BLaER1 (cell line): Measurements from ENCODE around the gene SIX1.
A peak's percentile ranks its signal among the peaks of the same experiment; 100 is the strongest.

Experiments used
- H3K27ac ChIP-seq: shearing (Covaris generic); formaldehyde crosslinking; 2 replicates; pipeline ENCODE4 v1.8.1; 2022
- H3K27me3 ChIP-seq: shearing (Covaris generic); formaldehyde crosslinking; 2 replicates; pipeline ENCODE4 v1.8.1; 2022
- H3K36me3 ChIP-seq: shearing (Covaris generic); formaldehyde crosslinking; 2 replicates; pipeline ENCODE4 v1.8.1; 2022
- H3K4me1 ChIP-seq: shearing (Covaris generic); formaldehyde crosslinking; 2 replicates; pipeline ENCODE4 v1.8.1; 2022
- H3K4me2 ChIP-seq: shearing (Covaris generic); formaldehyde crosslinking; 2 replicates; pipeline ENCODE4 v1.8.1; 2022
- H3K4me3 ChIP-seq: shearing (Covaris generic); formaldehyde crosslinking; 2 replicates; pipeline ENCODE4 v1.8.1; 2022
- H3K9ac ChIP-seq: shearing (Covaris generic); formaldehyde crosslinking; 2 replicates; pipeline ENCODE4 v1.8.1; 2022
- H3K9me3 ChIP-seq: shearing (Covaris generic); formaldehyde crosslinking; 2 replicates; pipeline ENCODE4 v1.8.1; 2022
- H4K20me1 ChIP-seq: shearing (Covaris generic); formaldehyde crosslinking; 2 replicates; pipeline ENCODE4 v1.8.1; 2022
- Cebpa-rat ChIP-seq: shearing (Covaris generic); IDR thresholded peaks from 2 replicates; pipeline ENCODE4 v1.8.1; 2022

Gene SIX1

GRCh38 chr14:60642270-60643140, 6.8 kb downstream of the SIX1 start:
- Histone ChIP-seq H3K27ac (no peak overlapping the region), H3K9me3 (peaks cover 44% of the 10 kb centered on the region), H3K9ac (no peak overlapping the region), H3K4me3 (no peak overlapping the region), H3K4me1 (no peaks in the 10 kb centered on the region), H3K4me2 (no peak overlapping the region), H3K27me3 (peaks cover 78% of the 10 kb centered on the region), H3K36me3 (no peaks in the 10 kb centered on the region), H4K20me1 (0 out of 2 replicates have a peak, but pooled peaks cover 7% of the 10 kb centered on the region)
- TF ChIP-seq Cebpa-rat: no peak

- no peak for TF ChIP-seq Cebpa-rat
- Histone ChIP-seq H3K4me2 (no peak overlapping the region), H3K27me3 (peaks cover 75% of the 10 kb centered on the region), H3K9me3 (peaks cover 44% of the 10 kb centered on the region), H3K4me1 (no peaks in the 10 kb centered on the region), H3K9ac (no peak overlapping the region), H4K20me1 (0 out of 2 replicates have a peak, but pooled peaks cover under 1% of the 10 kb centered on the region), H3K27ac (no peak overlapping the region), H3K4me3 (no peak overlapping the region), H3K36me3 (no peaks in the 10 kb centered on the region)
Observed at GRCh38 chr14:60641742-60642269, 7.5 kb downstream of the SIX1 start.

GRCh38 chr14:60640859-60641741, 8.2 kb downstream of the SIX1 start:
- H3K4me1 ChIP-seq: no peaks in the 10 kb centered on the region

GRCh38 chr14:60639674-60640073, 9.6 kb downstream of the SIX1 start:
- Histone ChIP-seq H3K36me3 (no peaks in the 10 kb centered on the region), H3K9ac (no peak overlapping the region), H3K4me1 (no peaks in the 10 kb centered on the region), H4K20me1 (no peaks in the 10 kb centered on the region), H3K4me2 (no peak overlapping the region), H3K4me3 (no peak overlapping the region), H3K9me3 (peaks cover 45% of the 10 kb centered on the region), H3K27me3 (peaks cover 53% of the 10 kb centered on the region), H3K27ac (no peak overlapping the region)
- no peak for TF ChIP-seq Cebpa-rat

More at GRCh38 chr14:60640859-60641741, 8.2 kb downstream of the SIX1 start:
- H3K4me2 ChIP-seq: no peak overlapping the region
- no peaks in the 10 kb centered on the region for H4K20me1 ChIP-seq
- TF ChIP-seq Cebpa-rat: no peak
- no peak overlapping the region for H3K27ac ChIP-seq
- peaks cover 68% of the 10 kb centered on the region for H3K27me3 ChIP-seq
- no peak overlapping the region for H3K4me3 ChIP-seq
- H3K9me3 ChIP-seq: peaks cover 45% of the 10 kb centered on the region
- H3K9ac ChIP-seq: no peak overlapping the region
- H3K36me3 ChIP-seq: no peaks in the 10 kb centered on the region

GRCh38 chr14:60637479-60638315, 11.6 kb downstream of the SIX1 start:
- peaks cover 34% of the 10 kb centered on the region for H3K27me3 ChIP-seq
- no peak overlapping the region for H3K27ac ChIP-seq
- peaks cover 31% of the 10 kb centered on the region for H3K9me3 ChIP-seq
- no peaks in the 10 kb centered on the region for H4K20me1 ChIP-seq
- peaks cover 4% of the 10 kb centered on the region for H3K4me1 ChIP-seq
- no peak overlapping the region for H3K4me3 ChIP-seq
- no peak overlapping the region for H3K9ac ChIP-seq
- no peak for TF ChIP-seq Cebpa-rat
- H3K4me2 ChIP-seq: no peak overlapping the region
- H3K36me3 ChIP-seq: no peaks in the 10 kb centered on the region

GRCh38 chr14:60636879-60637478, 12.3 kb downstream of the SIX1 start:
- no peaks in the 10 kb centered on the region for H4K20me1 ChIP-seq
- no peak overlapping the region for H3K4me3 ChIP-seq
- peaks cover 24% of the 10 kb centered on the region for H3K9me3 ChIP-seq
- peaks cover 26% of the 10 kb centered on the region for H3K27me3 ChIP-seq
- no peaks in the 10 kb centered on the region for H3K36me3 ChIP-seq
- TF ChIP-seq Cebpa-rat: no peak
- no peak overlapping the region for H3K9ac ChIP-seq
- peaks cover 9% of the 10 kb centered on the region for H3K4me1 ChIP-seq
- no peak overlapping the region for H3K4me2 ChIP-seq
- no peak overlapping the region for H3K27ac ChIP-seq

GRCh38 chr14:60634153-60634552, 15.1 kb downstream of the SIX1 start:
- Histone ChIP-seq H3K4me3 (no peak overlapping the region), H4K20me1 (no peaks in the 10 kb centered on the region), H3K9ac (no peak overlapping the region), H3K4me2 (no peak overlapping the region), H3K36me3 (no peaks in the 10 kb centered on the region), H3K9me3 (peaks cover 16% of the 10 kb centered on the region), H3K4me1 (peaks cover 9% of the 10 kb centered on the region), H3K27ac (no peak overlapping the region), H3K27me3 (peaks cover 14% of the 10 kb centered on the region; the same call in 1 of the 2 replicates)
- TF ChIP-seq Cebpa-rat: no peak

GRCh38 chr14:60632777-60633176, 16.5 kb downstream of the SIX1 start:
- H4K20me1 ChIP-seq: no peaks in the 10 kb centered on the region
- H3K4me1 ChIP-seq: peaks cover 9% of the 10 kb centered on the region
- no peak overlapping the region for H3K4me3 ChIP-seq
- no peaks in the 10 kb centered on the region for H3K36me3 ChIP-seq
- H3K9me3 ChIP-seq: peaks cover 11% of the 10 kb centered on the region
- peak overlapping the region; percentile 41 for H3K4me2 ChIP-seq
- H3K27ac ChIP-seq: no peak overlapping the region
- no peak overlapping the region for H3K9ac ChIP-seq
- TF ChIP-seq Cebpa-rat: no peak
- H3K27me3 ChIP-seq: peaks cover 6% of the 10 kb centered on the region; the same call in 1 of the 2 replicates
